Ascending aorta (tissue), 2 donors: ENCODE data around the gene CCDC148. TPM values are rescaled to one million over a fixed set of nuclear protein-coding genes. Genes with fewer than 3 reads are reported as not detected.

ENCODE experiments used
- DNase-seq, 2 donors: peaks; one replicate each; pipeline ENCODE4 v3.0.0-alpha.2; 2019; ENCODE audit warnings: low spot score in 2 of 2
- H3K27ac ChIP-seq, 2 donors: fragments of 200-600 bp; sonication (generic); one replicate each; pipeline ENCODE4 v1.5.1; 2016 to 2017; ENCODE audit warnings: mild to moderate bottlenecking in 1 of 2
- H3K27me3 ChIP-seq: fragments of 200-600 bp; sonication (generic); one replicate; pipeline ENCODE4 v1.5.1; 2017
- H3K36me3 ChIP-seq, 2 donors: fragments of 200-600 bp; sonication (generic); one replicate each; pipeline ENCODE4 v1.5.1; 2016
- H3K4me1 ChIP-seq, 2 donors: fragments of 200-600 bp; sonication (generic); one replicate each; pipeline ENCODE4 v1.5.1; 2016 to 2017; ENCODE audit warnings: mild to moderate bottlenecking in 1 of 2
- H3K4me3 ChIP-seq, 2 donors: fragments of 200-600 bp; sonication (generic); one replicate each; pipeline ENCODE4 v1.5.1; 2016 to 2017; ENCODE audit warnings: mild to moderate bottlenecking in 1 of 2
- H3K9me3 ChIP-seq, 2 donors: fragments of 200-600 bp; sonication (generic); one replicate each; pipeline ENCODE4 v1.5.1; 2016
- intact Hi-C: fragments of 100-400 bp; cut with DNase I; formaldehyde crosslinking; loops from one replicate; pipeline ENCODE4 v1.15.1; 2023
- total RNA-seq: library from RNA; depleted of rRNA; stranded (reverse); fragments of >200 nt; gene quantifications from one replicate; pipeline ENCODE4 v1.1.0, GENCODE V29; 2016
- TF ChIP-seq, protein P1 (sequence below), 3 experiments: fragments of 200-600 bp in 2 of 3; fragments of 450-650 bp in 1 of 3; sonication (generic) in 2 of 3; IDR thresholded peaks; one replicate each; pipeline ENCODE4 v1.5.1; 2016 to 2019; ENCODE audit warnings: antibody characterized with exemption in 3 of 3, mild to moderate bottlenecking in 1 of 3, moderate library complexity in 1 of 3

CCDC148 gene
- total RNA-seq: not detected

DNA sequence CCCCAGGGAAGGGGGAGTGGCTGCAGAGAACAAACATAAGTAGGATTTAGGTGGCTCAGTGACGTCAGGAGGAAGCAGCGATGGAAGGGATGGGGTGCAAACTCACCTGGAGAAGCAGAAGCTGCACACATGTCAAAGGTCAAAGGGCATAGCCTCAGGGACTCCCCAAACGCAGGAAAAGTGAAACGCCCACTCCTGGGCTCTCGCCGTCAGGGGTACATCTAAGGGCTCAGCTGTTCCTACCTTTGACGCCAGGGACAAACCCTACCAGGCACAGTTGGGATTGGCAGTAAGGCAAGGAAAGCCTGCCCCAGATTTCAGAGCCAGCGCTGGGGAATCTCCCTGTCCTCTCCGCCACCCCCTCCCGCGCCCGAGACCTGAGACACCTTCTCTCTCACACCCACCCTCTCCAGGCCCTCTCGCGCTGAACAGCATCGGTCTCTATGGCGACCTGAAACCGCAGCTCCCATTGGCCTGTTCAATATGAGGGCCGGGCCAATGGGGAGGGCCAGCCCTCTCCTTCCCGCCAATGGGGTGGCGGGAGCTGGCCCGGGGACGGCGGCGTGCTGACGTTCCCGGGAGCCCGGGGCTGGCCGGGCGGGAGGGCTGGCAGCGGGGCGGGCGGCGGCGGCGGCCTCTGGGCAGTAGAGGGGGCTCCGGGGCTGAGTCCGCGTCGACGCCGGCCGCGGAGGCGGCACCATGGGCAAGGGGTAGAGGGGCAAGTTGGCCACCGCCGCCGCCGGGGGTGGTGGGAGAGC lies at the start of gene CCDC148, which contains the start of gene PKP4:
Gene CCDC148, minus strand, starts transcription at position 445 of the 758 bp plus-strand sequence. Its CDS starts 314 bp downstream, at position 131.
Gene PKP4, plus strand, starts transcription at position 644 of the 758 bp plus-strand sequence. CDS start 76,233 bp downstream, outside the sequence.
- TF ChIP-seq, protein P1, sequence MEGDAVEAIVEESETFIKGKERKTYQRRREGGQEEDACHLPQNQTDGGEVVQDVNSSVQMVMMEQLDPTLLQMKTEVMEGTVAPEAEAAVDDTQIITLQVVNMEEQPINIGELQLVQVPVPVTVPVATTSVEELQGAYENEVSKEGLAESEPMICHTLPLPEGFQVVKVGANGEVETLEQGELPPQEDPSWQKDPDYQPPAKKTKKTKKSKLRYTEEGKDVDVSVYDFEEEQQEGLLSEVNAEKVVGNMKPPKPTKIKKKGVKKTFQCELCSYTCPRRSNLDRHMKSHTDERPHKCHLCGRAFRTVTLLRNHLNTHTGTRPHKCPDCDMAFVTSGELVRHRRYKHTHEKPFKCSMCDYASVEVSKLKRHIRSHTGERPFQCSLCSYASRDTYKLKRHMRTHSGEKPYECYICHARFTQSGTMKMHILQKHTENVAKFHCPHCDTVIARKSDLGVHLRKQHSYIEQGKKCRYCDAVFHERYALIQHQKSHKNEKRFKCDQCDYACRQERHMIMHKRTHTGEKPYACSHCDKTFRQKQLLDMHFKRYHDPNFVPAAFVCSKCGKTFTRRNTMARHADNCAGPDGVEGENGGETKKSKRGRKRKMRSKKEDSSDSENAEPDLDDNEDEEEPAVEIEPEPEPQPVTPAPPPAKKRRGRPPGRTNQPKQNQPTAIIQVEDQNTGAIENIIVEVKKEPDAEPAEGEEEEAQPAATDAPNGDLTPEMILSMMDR (IDR thresholded peaks at IDR 0.05): peak in 2 of 3 experiments; percentile 13 to 14
- H3K4me1 ChIP-seq: peaks cover 6% of the 10 kb centered on the region in 2 donors
- H3K36me3 ChIP-seq: no peaks in the 10 kb centered on the region
- intact Hi-C loops: loop anchor here (2.0 to 10.0 kb wide), 5 partner anchors 144 to 1256 kb away; partner anchors contain the start of gene MARCHF7
- peak within 1 kb of the TSS; percentile 70 to 95 for H3K4me3 ChIP-seq
- no peaks in the 10 kb centered on the region for H3K27me3 ChIP-seq
- DNase-seq: peak; percentile 78 to 94
- peak within 1 kb of the TSS; percentile 94 to 96 for H3K27ac ChIP-seq
- H3K9me3 ChIP-seq: no peaks in the 10 kb centered on the region

DNA sequence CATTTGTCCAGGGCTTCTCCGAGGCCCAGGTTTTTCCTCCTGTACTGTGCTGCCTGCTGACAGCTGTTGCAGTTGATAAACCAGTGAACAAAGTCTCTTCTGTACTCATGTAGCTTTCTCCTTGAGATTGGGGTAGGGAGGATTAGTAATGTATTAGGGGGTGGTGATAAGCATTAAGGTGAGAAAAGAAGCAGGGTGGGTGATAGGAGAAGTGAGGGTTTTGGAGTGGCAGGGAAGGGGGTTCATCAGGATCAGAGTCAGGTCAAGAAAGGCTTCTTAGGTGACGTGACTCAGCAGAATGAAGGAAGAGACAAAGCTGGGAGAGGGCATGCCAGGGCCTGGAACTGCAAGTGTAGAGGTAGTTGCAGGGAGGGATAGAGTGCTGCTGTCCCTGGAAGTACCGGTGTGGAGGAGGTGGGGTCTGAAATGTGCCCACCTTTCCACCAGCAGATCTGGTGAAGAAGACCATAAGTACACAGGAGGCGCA lies 48.9 kb upstream of the CCDC148 start:
- Histone ChIP-seq H3K36me3 (no peaks in the 10 kb centered on the region), H3K27ac (no peak overlapping the region), H3K4me1 (no peaks in the 10 kb centered on the region), H3K27me3 (no peaks in the 10 kb centered on the region), H3K4me3 (no peak overlapping the region), H3K9me3 (no peaks in the 10 kb centered on the region)
- DNase-seq: no peak
- intact Hi-C loops: no loop called here
- TF ChIP-seq, protein P1 (IDR thresholded peaks at IDR 0.05): no peak

DNA sequence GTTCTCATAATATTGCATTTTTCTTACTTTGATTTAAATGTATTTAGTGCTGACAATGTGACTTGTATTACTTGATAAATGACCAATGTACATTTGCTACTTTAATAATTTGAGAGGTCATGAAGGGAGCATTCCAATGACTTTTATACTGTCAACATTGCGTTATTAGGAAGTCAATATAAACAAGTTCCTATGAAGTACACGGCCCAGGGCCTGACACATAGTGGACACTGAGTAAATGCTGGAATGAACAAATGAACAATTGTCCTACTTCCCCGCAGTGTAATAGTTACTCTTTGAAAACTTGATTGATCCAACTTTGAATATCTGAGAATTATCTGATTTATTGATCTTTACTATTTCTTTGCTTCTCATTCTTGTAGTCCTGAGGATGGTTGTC lies 47.5 kb upstream of the CCDC148 start:
- TF ChIP-seq, protein P1 (IDR thresholded peaks at IDR 0.05): no peak
- Histone ChIP-seq H3K4me1 (no peaks in the 10 kb centered on the region), H3K36me3 (no peaks in the 10 kb centered on the region), H3K4me3 (no peak overlapping the region), H3K27ac (no peak overlapping the region), H3K27me3 (no peaks in the 10 kb centered on the region), H3K9me3 (no peaks in the 10 kb centered on the region)
- intact Hi-C loops: no loop called here
- no peak for DNase-seq

DNA sequence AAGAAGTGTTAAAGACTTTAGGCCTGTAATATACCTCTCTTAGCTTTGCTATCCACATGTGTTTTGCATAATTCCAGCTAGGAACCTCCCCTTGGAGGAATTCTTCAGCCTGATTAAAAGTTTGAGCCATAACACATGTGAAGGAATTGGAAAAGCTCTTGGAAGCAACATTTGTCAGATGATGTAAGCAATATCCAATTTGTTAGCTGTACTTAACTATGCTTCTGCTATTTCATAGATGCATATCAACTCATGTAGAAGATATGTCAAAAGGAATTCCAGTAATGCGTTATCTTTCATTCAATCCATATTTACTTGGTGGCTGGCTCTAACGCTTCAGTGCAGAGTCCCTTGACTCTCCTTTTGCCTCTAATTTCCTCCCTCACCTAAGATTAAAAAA lies 46.4 kb upstream of the CCDC148 start:
- TF ChIP-seq, protein P1 (IDR thresholded peaks at IDR 0.05): no peak
- no peak overlapping the region for H3K27ac ChIP-seq

DNA sequence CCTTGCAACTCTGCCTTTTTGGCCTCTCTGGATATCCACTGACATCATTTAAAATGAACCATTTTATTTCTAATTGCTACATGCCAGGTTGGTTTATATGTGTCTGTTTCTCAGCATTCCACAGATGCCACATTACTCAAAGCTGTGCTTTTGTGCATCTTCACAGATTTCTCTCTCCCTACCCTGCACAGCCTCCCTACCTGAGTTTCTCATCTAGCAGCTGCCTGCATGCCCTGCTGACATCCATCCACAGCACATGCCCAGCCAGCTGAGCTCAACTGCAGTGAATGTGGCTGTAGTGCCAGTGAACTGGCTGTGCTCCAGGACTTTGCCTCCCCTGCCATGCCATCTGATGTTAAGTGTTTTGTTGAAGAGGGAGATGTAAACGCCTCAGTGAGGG lies 44.7 kb upstream of the CCDC148 start:
- intact Hi-C loops: no loop called here
- no peak overlapping the region for H3K4me3 ChIP-seq
- H3K36me3 ChIP-seq: no peaks in the 10 kb centered on the region
- no peak overlapping the region for H3K27ac ChIP-seq
- no peak for DNase-seq
- no peaks in the 10 kb centered on the region for H3K27me3 ChIP-seq
- H3K4me1 ChIP-seq: no peaks in the 10 kb centered on the region
- TF ChIP-seq, protein P1 (IDR thresholded peaks at IDR 0.05): no peak
- H3K9me3 ChIP-seq: no peaks in the 10 kb centered on the region

More for the DNA sequence above, 46.4 kb upstream of the CCDC148 start:
- Histone ChIP-seq H3K4me3 (no peak overlapping the region), H3K27me3 (no peaks in the 10 kb centered on the region), H3K4me1 (no peaks in the 10 kb centered on the region), H3K36me3 (no peaks in the 10 kb centered on the region), H3K9me3 (no peaks in the 10 kb centered on the region)
- no peak for DNase-seq
- intact Hi-C loops: no loop called here
